ENCODE measurements around the gene SORCS2. TPM values are rescaled to one million over a fixed set of nuclear protein-coding genes. Genes with fewer than 3 reads are reported as not detected.

The SORCS2 gene
- polyA plus RNA-seq, 1 donor from 2014 or later, result 1.0 TPM

GRCh38 chr4:7704625-7705024, 512.3 kb downstream of the SORCS2 start:
- TF ChIP-seq REST (IDR thresholded peaks at IDR 0.05; ENCODE audit: borderline replicate concordance) (no peak), CTCF (IDR thresholded peaks at IDR 0.05; ENCODE audit: poor library complexity, severe bottlenecking) (no peak), RAD21 (conservative IDR thresholded peaks at IDR 0.05) (no peak), POLR2AphosphoS5 (IDR thresholded peaks at IDR 0.05) (no peak), SMC3 (conservative IDR thresholded peaks at IDR 0.05; ENCODE audit: poor library complexity) (no peak), EZH2 (IDR thresholded peaks at IDR 0.05; ENCODE audit: borderline replicate concordance, insufficient read depth, low read length, poor library complexity, severe bottlenecking) (no peak), MXI1 (conservative IDR thresholded peaks at IDR 0.05; ENCODE audit: poor library complexity, severe bottlenecking) (no peak), EP300 (conservative IDR thresholded peaks at IDR 0.05; ENCODE audit: poor library complexity, severe bottlenecking) (no peak), TAF1 (IDR thresholded peaks at IDR 0.05; ENCODE audit: low read depth) (no peak)
- no peak overlapping the region for H3K4me3 ChIP-seq (ENCODE audit: low read length)
- no peaks in the 10 kb centered on the region for H3K79me2 ChIP-seq (replicated peaks; ENCODE audit: insufficient read depth, low read length)
- no peaks in the 10 kb centered on the region for H3K36me3 ChIP-seq (ENCODE audit: insufficient read depth, low read length)
- no peak overlapping the region for H3K4me2 ChIP-seq (ENCODE audit: low read length)
- H3K27ac ChIP-seq (ENCODE audit: low read length), result no peak overlapping the region
- no peaks in the 10 kb centered on the region for H4K20me1 ChIP-seq (ENCODE audit: insufficient read depth)
- H2AFZ ChIP-seq (ENCODE audit: low read depth, low read length), result no peak overlapping the region
- H3F3A ChIP-seq (ENCODE audit: insufficient read depth, low read length, poor library complexity, severe bottlenecking), result no peaks in the 10 kb centered on the region
- no peaks in the 10 kb centered on the region for H3K9me3 ChIP-seq (ENCODE audit: low read length)
- no peaks in the 10 kb centered on the region for H3K27me3 ChIP-seq (ENCODE audit: insufficient read depth, low read depth, low read length)
- H3K9ac ChIP-seq (ENCODE audit: low read length), result no peak overlapping the region
- no peaks in the 10 kb centered on the region for H3K9me2 ChIP-seq (ENCODE audit: insufficient read depth, low read length)

DNA sequence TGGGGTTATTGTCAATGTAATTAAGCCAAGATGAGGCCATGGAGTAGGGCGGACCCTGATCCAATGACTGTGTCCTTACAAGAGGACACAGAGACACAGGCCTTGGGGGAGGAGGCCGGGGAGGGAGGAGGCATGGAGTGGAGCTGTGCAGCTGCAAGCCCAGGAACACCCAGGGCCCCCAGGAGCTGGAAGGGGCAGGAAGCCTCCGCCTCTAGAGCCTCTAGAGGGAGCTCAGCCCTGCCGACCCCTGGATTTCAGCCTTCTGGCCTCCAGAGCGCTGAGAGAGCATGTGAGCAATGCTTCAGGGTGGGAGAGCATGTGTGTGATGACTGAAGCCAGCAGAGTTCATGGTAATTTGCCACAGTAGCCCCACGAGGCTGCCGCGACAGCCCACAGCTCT, 512.7 kb downstream of the SORCS2 start:
- no peaks in the 10 kb centered on the region for H4K20me1 ChIP-seq (ENCODE audit: insufficient read depth)
- H3K27me3 ChIP-seq (ENCODE audit: insufficient read depth, low read depth, low read length), result no peaks in the 10 kb centered on the region
- H3K36me3 ChIP-seq (ENCODE audit: insufficient read depth, low read length), result no peaks in the 10 kb centered on the region
- H3K27ac ChIP-seq (ENCODE audit: low read length), result no peak overlapping the region
- H2AFZ ChIP-seq (ENCODE audit: low read depth, low read length), result no peak overlapping the region
- no peaks in the 10 kb centered on the region for H3K9me2 ChIP-seq (ENCODE audit: insufficient read depth, low read length)
- H3K79me2 ChIP-seq (replicated peaks; ENCODE audit: insufficient read depth, low read length), result no peaks in the 10 kb centered on the region
- no peaks in the 10 kb centered on the region for H3K9me3 ChIP-seq (ENCODE audit: low read length)
- no peak overlapping the region for H3K9ac ChIP-seq (ENCODE audit: low read length)
- no peak overlapping the region for H3K4me2 ChIP-seq (ENCODE audit: low read length)
- TF ChIP-seq TAF1 (IDR thresholded peaks at IDR 0.05; ENCODE audit: low read depth) (no peak), SMC3 (conservative IDR thresholded peaks at IDR 0.05; ENCODE audit: poor library complexity) (no peak), EP300 (conservative IDR thresholded peaks at IDR 0.05; ENCODE audit: poor library complexity, severe bottlenecking) (no peak)
- no peaks in the 10 kb centered on the region for H3F3A ChIP-seq (ENCODE audit: insufficient read depth, low read length, poor library complexity, severe bottlenecking)
- H3K4me3 ChIP-seq (ENCODE audit: low read length), result no peak overlapping the region

DNA sequence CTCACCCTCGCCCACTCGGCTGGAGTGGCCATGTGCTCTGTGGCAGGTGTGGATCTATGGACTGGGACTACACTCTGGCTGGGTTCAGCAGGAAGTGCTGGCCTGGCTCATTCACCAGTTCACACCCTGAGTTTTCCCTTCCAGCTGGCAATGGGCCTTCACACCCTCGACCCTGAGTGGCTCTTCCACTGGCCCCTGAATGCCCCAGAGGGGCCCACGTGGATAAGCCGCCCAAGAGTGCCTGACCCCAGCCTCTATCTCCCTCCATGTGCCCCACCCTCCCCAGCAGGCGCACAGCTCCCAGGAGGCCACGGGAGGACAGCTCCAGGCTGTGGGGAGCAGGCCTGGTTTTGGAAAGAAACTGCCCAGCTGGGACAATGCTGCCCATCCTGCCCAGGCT, 513.3 kb downstream of the SORCS2 start:
- Histone ChIP-seq H3K9me3 (ENCODE audit: low read length) (no peaks in the 10 kb centered on the region), H3K27ac (ENCODE audit: low read length) (no peak overlapping the region), H3K4me3 (ENCODE audit: low read length) (no peak overlapping the region), H3K79me2 (replicated peaks; ENCODE audit: insufficient read depth, low read length) (no peaks in the 10 kb centered on the region), H3K4me2 (ENCODE audit: low read length) (no peak overlapping the region), H3K9ac (ENCODE audit: low read length) (no peak overlapping the region), H3K27me3 (ENCODE audit: insufficient read depth, low read depth, low read length) (no peaks in the 10 kb centered on the region), H3K9me2 (ENCODE audit: insufficient read depth, low read length) (no peaks in the 10 kb centered on the region), H2AFZ (ENCODE audit: low read depth, low read length) (no peak overlapping the region), H3F3A (ENCODE audit: insufficient read depth, low read length, poor library complexity, severe bottlenecking) (no peaks in the 10 kb centered on the region), H4K20me1 (ENCODE audit: insufficient read depth) (no peaks in the 10 kb centered on the region), H3K36me3 (ENCODE audit: insufficient read depth, low read length) (no peaks in the 10 kb centered on the region)
- no peak for TF ChIP-seq MXI1 (conservative IDR thresholded peaks at IDR 0.05; ENCODE audit: poor library complexity, severe bottlenecking)
- no peak for TF ChIP-seq EP300 (conservative IDR thresholded peaks at IDR 0.05; ENCODE audit: poor library complexity, severe bottlenecking)
- no peak for TF ChIP-seq SMC3 (conservative IDR thresholded peaks at IDR 0.05; ENCODE audit: poor library complexity)
- TF ChIP-seq CTCF (IDR thresholded peaks at IDR 0.05; ENCODE audit: poor library complexity, severe bottlenecking), result no peak
- TF ChIP-seq REST (IDR thresholded peaks at IDR 0.05; ENCODE audit: borderline replicate concordance), result no peak
- TF ChIP-seq TAF1 (IDR thresholded peaks at IDR 0.05; ENCODE audit: low read depth), result no peak
- no peak for TF ChIP-seq EZH2 (IDR thresholded peaks at IDR 0.05; ENCODE audit: borderline replicate concordance, insufficient read depth, low read length, poor library complexity, severe bottlenecking)
- TF ChIP-seq POLR2AphosphoS5 (IDR thresholded peaks at IDR 0.05), result no peak
- TF ChIP-seq RAD21 (conservative IDR thresholded peaks at IDR 0.05), result no peak

All from neural cell (in vitro differentiated cells).